B cell (primary cell): ENCODE measurements around the gene DNAH6. TPM values are rescaled to one million over a fixed set of nuclear protein-coding genes. Genes with fewer than 3 reads are reported as not detected.

Experiments
- ATAC-seq: fragments of 200-7000 bp; cut with Tn5 transposase; one replicate; pipeline ENCODE4 v1.10.0; 2021; ENCODE audit warnings: low read depth, mild to moderate bottlenecking, moderate number of reproducible peaks, moderate library complexity
- CTCF ChIA-PET: fragments of 350-600 bp; sonication (Branson Sonifier 250); formaldehyde crosslinking; loops from one replicate; lab custom pipeline; 2021; ENCODE audit warnings: antibody characterized with exemption, inconsistent platforms; lab: Charles Lee
- POLR2A ChIA-PET: fragments of 350-600 bp; sonication (Branson Sonifier 250); formaldehyde crosslinking; loops from one replicate; lab custom pipeline; 2021; ENCODE audit warnings: antibody characterized with exemption; lab: Charles Lee
- DNase-seq: peaks from one replicate; pipeline ENCODE4 v3.0.0; 2013
- H2AFZ ChIP-seq: 2 replicates; pipeline ENCODE4 v1.6.1; 2012; ENCODE audit warnings: mild to moderate bottlenecking, low read depth, low read length; ENCODE audit not compliant: insufficient read depth, poor library complexity, severe bottlenecking
- H3K27ac ChIP-seq, 2 donors: 1 replicate in 1 of 2; 2 replicates in 1 of 2; pipeline ENCODE4 v1.5.1; 2012 to 2013; ENCODE audit warnings: low read length in 2 of 2, mild to moderate bottlenecking in 2 of 2, moderate library complexity in 1 of 2
- H3K27me3 ChIP-seq, 4 experiments: fragments of 200-600 bp in 1 of 4; sonication (generic) in 1 of 4; replicated peaks in 1 of 4; 1 replicate in 2 of 4; 2 replicates in 2 of 4; pipeline versions ENCODE4 v1.6.1 to v1.7.0; 2013 to 2016; ENCODE audit warnings: low read length in 3 of 4, mild to moderate bottlenecking in 2 of 4, mixed read lengths in 1 of 4, moderate library complexity in 1 of 4; ENCODE audit not compliant: insufficient read depth in 4 of 4, control insufficient read depth in 3 of 4; ENCODE audit errors: control extremely low read depth in 1 of 4
- H3K36me3 ChIP-seq, 2 experiments: replicated peaks in 1 of 2; 1 replicate in 1 of 2; 2 replicates in 1 of 2; pipeline versions ENCODE4 v1.6.1 to v1.7.1; 2013; ENCODE audit warnings: low read length in 1 of 2; ENCODE audit not compliant: insufficient read depth in 2 of 2, control insufficient read depth in 1 of 2; ENCODE audit errors: control extremely low read depth in 1 of 2, extremely low read depth in 1 of 2
- H3K4me1 ChIP-seq, 2 donors: fragments of 200-600 bp in 1 of 2; sonication (generic) in 1 of 2; 1 replicate in 1 of 2; 2 replicates in 1 of 2; pipeline versions ENCODE4 v1.5.1 to v1.6.1; 2013 to 2017; ENCODE audit warnings: low read length in 2 of 2; ENCODE audit not compliant: control insufficient read depth in 2 of 2, insufficient read depth in 2 of 2
- H3K4me2 ChIP-seq: replicated peaks from 2 replicates; pipeline ENCODE3; 2012; ENCODE audit warnings: mild to moderate bottlenecking, low read depth, low read length; ENCODE audit not compliant: poor library complexity, severe bottlenecking
- H3K4me3 ChIP-seq, 5 experiments: fragments of 200-600 bp in 1 of 5; sonication (generic) in 1 of 5; 1 replicate in 3 of 5; 2 replicates in 2 of 5; pipeline versions ENCODE4 v1.5.1 to v1.7.0; 2011 to 2016; ENCODE audit warnings: low read length in 4 of 5, mild to moderate bottlenecking in 4 of 5, low read depth in 2 of 5, control low read depth in 1 of 5, moderate library complexity in 1 of 5; ENCODE audit not compliant: insufficient read depth in 1 of 5; ENCODE audit errors: control extremely low read depth in 1 of 5, extremely low read depth in 1 of 5
- H3K79me2 ChIP-seq: fragments of 200-600 bp; sonication (generic); one replicate; pipeline ENCODE4 v1.6.0; 2016; ENCODE audit warnings: low read length; ENCODE audit not compliant: control insufficient read depth, insufficient read depth
- H3K9ac ChIP-seq: fragments of 200-600 bp; sonication (generic); 2 replicates; pipeline ENCODE4 v1.6.1; 2017; ENCODE audit warnings: mild to moderate bottlenecking, low read length, moderate library complexity
- H3K9me3 ChIP-seq, 3 donors: one replicate each; pipeline versions ENCODE4 v1.6.1 to v1.7.1; 2013; ENCODE audit warnings: low read length in 2 of 3; ENCODE audit not compliant: control insufficient read depth in 2 of 3, insufficient read depth in 1 of 3; ENCODE audit errors: control extremely low read depth in 1 of 3
- H4K20me1 ChIP-seq: 2 replicates; pipeline ENCODE4 v1.6.0; 2012; ENCODE audit warnings: mild to moderate bottlenecking, low read length; ENCODE audit not compliant: insufficient read depth, control insufficient read depth, poor library complexity, severe bottlenecking
- H3K27ac Mint-ChIP-seq: one replicate; pipeline ENCODE4 v1.8.0; 2021; ENCODE audit warnings: mixed read lengths
- H3K27me3 Mint-ChIP-seq: one replicate; pipeline ENCODE4 v1.8.0; 2021; ENCODE audit warnings: mixed read lengths
- H3K4me1 Mint-ChIP-seq: one replicate; pipeline ENCODE4 v1.8.0; 2021; ENCODE audit warnings: mixed read lengths
- H3K4me3 Mint-ChIP-seq: one replicate; pipeline ENCODE4 v1.8.0; 2021; ENCODE audit warnings: mixed read lengths
- H3K9me3 Mint-ChIP-seq: one replicate; pipeline ENCODE4 v1.8.0; 2022; ENCODE audit warnings: mixed read lengths; ENCODE audit not compliant: insufficient read depth
- EZH2 ChIP-seq: IDR thresholded peaks from 2 replicates; pipeline ENCODE4 v1.6.1; 2012; ENCODE audit warnings: borderline replicate concordance, low read depth, mild to moderate bottlenecking, moderate library complexity, low read length; ENCODE audit not compliant: insufficient read depth, poor library complexity, severe bottlenecking
- WGBS: methylation state at CpG from one replicate; pipeline ENCODE4 v1.1.5; 2013; ENCODE audit warnings: missing lambda C conversion rate; ENCODE audit not compliant: insufficient coverage; 5-methylcytosine and 5-hydroxymethylcytosine counted together
- intact Hi-C: fragments of 100-400 bp; cut with micrococcal nuclease; formaldehyde crosslinking; loops from one replicate; pipeline ENCODE4 v1.10.0; 2022
- polyA plus RNA-seq: library from polyadenylated mRNA; depleted of rRNA; stranded (reverse); fragments of >200 nt; gene quantifications from 2 replicates; pipeline ENCODE4 v1.2.3, GENCODE V29; 2012
- total RNA-seq, 2 donors: library from RNA; stranded (reverse); fragments of 120-200 nt in 1 of 2; gene quantifications; 1 replicate in 1 of 2; 2 replicates in 1 of 2; pipeline versions ENCODE4 v1.2.3 to v1.2.4, GENCODE V29; 2013 to 2022
- TF ChIP-seq, protein P1 (sequence below): fragments of 200-600 bp; IDR thresholded peaks from one replicate; pipeline ENCODE4 v1.8.0; 2022; ENCODE audit warnings: antibody characterized with exemption, mild to moderate bottlenecking

DNAH6 gene
- total and polyA plus RNA-seq, 2 donors (not counting 1 experiment from before 2014, with no cell fraction given), result 0.01 to 1.9 TPM

DNA sequence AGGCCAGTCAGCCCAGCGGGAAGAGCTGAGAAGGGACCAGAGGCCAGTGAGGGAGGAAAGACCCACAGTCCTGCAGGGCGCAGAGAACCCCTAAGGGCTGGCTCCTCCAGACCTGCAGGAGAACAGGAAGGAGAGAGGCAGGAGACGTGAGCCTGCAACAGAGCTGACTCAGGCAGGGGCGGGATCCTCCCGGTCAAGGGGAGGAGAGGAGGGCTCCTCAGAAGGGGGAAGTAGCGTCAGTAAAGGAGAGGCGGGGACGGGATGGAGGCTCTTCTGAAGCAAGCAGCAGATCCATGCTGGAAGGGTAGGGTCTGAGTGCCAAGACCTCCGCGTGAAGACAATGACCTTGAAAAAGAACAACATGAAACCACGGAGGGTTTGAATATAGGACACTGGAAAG lies 313.8 kb downstream of the DNAH6 start:
- Histone ChIP-seq H3K4me2 (no peak overlapping the region), H3K27me3 (no peaks in the 10 kb centered on the region), H2AFZ (no peak overlapping the region), H3K4me1 (peaks cover 18 to 26% of the 10 kb centered on the region in 2 donors), H4K20me1 (no peaks in the 10 kb centered on the region), H3K36me3 (no peaks in the 10 kb centered on the region), H3K9ac (no peak overlapping the region), H3K79me2 (no peaks in the 10 kb centered on the region), H3K4me3 (no peak overlapping the region), H3K27ac (no peak overlapping the region), H3K9me3 (peaks cover 0 to 1% (median 0%) of the 10 kb centered on the region in 3 donors)
- H3K27ac Mint-ChIP-seq, result no peak overlapping the region
- H3K4me3 Mint-ChIP-seq, result no peak overlapping the region
- intact Hi-C loops, result no loop called here
- 59% methylated on average over 11 of the region's 11 CpGs for WGBS
- CTCF ChIA-PET, result no interaction called here
- H3K9me3 Mint-ChIP-seq, result no peaks in the 10 kb centered on the region
- TF ChIP-seq, protein P1, sequence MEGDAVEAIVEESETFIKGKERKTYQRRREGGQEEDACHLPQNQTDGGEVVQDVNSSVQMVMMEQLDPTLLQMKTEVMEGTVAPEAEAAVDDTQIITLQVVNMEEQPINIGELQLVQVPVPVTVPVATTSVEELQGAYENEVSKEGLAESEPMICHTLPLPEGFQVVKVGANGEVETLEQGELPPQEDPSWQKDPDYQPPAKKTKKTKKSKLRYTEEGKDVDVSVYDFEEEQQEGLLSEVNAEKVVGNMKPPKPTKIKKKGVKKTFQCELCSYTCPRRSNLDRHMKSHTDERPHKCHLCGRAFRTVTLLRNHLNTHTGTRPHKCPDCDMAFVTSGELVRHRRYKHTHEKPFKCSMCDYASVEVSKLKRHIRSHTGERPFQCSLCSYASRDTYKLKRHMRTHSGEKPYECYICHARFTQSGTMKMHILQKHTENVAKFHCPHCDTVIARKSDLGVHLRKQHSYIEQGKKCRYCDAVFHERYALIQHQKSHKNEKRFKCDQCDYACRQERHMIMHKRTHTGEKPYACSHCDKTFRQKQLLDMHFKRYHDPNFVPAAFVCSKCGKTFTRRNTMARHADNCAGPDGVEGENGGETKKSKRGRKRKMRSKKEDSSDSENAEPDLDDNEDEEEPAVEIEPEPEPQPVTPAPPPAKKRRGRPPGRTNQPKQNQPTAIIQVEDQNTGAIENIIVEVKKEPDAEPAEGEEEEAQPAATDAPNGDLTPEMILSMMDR, result no peak
- no peak for TF ChIP-seq EZH2
- no peaks in the 10 kb centered on the region for H3K27me3 Mint-ChIP-seq
- peaks cover 22% of the 10 kb centered on the region for H3K4me1 Mint-ChIP-seq
- POLR2A ChIA-PET, result no interaction called here
- ATAC-seq (no peak), DNase-seq (no peak)

DNA sequence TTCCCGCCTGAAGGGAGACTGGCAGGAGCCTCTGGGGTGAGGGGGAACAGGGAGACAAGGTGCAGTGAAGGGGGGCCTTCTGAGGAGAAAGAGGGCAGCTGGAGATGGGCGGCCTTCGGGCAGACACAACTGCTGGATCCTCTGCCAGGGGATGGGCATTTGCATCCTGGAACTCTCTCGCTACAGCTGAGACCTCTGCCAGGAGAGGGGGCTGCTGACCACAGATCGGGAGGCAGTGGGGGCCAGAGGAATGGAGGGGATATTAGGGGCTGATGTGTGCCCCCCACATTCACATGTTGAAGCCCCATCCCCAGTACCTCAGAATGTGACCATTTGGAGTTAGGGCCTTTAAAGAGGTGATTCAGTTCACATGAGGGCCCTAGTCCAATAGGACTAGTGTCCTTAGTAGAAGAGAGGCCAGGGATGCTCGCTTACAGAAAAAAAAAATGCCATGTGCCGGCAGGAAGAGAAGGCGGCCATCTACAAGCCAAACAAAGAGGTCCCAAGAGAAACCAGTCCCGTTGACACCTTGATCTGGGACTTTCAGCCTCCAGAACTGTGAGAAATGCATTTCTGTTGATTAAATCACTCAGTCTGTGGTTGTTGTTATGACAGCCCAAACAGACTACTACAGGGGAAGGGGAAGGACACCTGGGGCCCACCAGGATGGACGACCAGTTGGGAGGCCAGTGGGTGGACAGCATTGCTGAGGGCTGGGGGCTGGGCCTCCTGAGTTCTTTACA lies 314.6 kb downstream of the DNAH6 start:
- Histone ChIP-seq H3K27ac (no peak overlapping the region), H3K4me2 (no peak overlapping the region), H3K9me3 (peaks cover 0 to 4% (median 1%) of the 10 kb centered on the region in 3 donors), H3K4me1 (peaks cover 18 to 26% of the 10 kb centered on the region in 2 donors), H3K4me3 (no peak overlapping the region), H2AFZ (no peak overlapping the region), H3K27me3 (no peaks in the 10 kb centered on the region), H3K36me3 (no peaks in the 10 kb centered on the region), H3K79me2 (no peaks in the 10 kb centered on the region), H3K9ac (no peak overlapping the region), H4K20me1 (no peaks in the 10 kb centered on the region)
- Mint-ChIP-seq H3K27me3 (no peaks in the 10 kb centered on the region), H3K4me3 (no peak overlapping the region), H3K4me1 (peaks cover 22% of the 10 kb centered on the region), H3K27ac (peak overlapping the region; percentile 32), H3K9me3 (peaks cover 1% of the 10 kb centered on the region)
- WGBS, result 94% methylated on average over 9 of the region's 10 CpGs
- ATAC-seq, result no peak
- TF ChIP-seq, protein P1, result no peak
- no peak for TF ChIP-seq EZH2
- ChIA-PET CTCF (no interaction called here), POLR2A (no interaction called here)
- no peak for DNase-seq
- intact Hi-C loops, result no loop called here
